Gastrocnemius medialis (tissue), 4 donors: ENCODE results near the gene CDK13.

Source experiments
- POLR2A ChIP-seq, 2 donors: fragments of 450-650 bp; IDR thresholded peaks; one replicate each; pipeline ENCODE4 v1.6.1; 2017; ENCODE audit warnings: antibody characterized with exemption in 2 of 2, mild to moderate bottlenecking in 2 of 2, moderate library complexity in 2 of 2
- TF ChIP-seq, protein P1 (sequence below), 5 experiments: fragments of 450-650 bp in 3 of 5; fragments of 200-600 bp in 2 of 5; sonication (generic) in 2 of 5; IDR thresholded peaks in 4 of 5; conservative IDR thresholded peaks in 1 of 5; 1 replicate in 4 of 5; 2 replicates in 1 of 5; pipeline ENCODE4 v1.5.1; 2016 to 2019; ENCODE audit warnings: antibody characterized with exemption in 5 of 5, mild to moderate bottlenecking in 3 of 5, moderate library complexity in 3 of 5

DNA sequence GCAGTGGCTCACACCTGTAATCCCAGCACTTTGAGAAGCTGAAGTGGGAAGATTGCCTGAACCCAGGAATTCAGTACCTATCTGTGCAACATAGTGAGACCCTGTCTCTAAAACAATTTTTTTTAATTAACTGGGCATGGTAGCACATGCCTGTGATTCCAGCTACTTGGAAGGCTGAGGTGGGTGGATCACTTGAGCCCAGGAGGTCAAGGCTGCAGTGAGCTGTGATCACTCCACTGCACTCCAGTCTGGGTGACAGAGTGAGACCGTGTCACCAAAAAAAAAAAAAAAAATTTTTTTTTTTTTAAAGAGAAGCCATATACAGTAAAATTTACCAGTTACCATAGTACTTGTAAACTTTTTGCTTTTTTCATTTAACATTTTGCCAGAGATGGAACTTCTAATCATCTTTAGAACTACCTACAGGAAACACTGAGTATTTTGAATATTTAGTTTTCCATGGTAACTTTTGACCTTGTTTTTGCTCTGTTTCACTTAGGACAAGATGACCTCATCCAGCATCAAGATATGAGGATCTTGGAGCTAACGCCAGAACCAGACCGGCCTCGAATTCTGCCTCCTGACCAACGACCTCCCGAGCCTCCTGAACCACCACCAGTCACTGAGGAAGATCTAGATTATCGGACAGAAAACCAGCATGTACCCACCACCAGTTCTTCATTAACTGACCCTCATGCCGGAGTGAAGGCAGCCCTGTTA is 143.7 kb downstream of the CDK13 start:
- TF ChIP-seq, protein P1, sequence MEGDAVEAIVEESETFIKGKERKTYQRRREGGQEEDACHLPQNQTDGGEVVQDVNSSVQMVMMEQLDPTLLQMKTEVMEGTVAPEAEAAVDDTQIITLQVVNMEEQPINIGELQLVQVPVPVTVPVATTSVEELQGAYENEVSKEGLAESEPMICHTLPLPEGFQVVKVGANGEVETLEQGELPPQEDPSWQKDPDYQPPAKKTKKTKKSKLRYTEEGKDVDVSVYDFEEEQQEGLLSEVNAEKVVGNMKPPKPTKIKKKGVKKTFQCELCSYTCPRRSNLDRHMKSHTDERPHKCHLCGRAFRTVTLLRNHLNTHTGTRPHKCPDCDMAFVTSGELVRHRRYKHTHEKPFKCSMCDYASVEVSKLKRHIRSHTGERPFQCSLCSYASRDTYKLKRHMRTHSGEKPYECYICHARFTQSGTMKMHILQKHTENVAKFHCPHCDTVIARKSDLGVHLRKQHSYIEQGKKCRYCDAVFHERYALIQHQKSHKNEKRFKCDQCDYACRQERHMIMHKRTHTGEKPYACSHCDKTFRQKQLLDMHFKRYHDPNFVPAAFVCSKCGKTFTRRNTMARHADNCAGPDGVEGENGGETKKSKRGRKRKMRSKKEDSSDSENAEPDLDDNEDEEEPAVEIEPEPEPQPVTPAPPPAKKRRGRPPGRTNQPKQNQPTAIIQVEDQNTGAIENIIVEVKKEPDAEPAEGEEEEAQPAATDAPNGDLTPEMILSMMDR (IDR thresholded peaks at IDR 0.05 in 4 of 5, conservative IDR thresholded peaks at IDR 0.05 in 1 of 5): no peak
- no peak for TF ChIP-seq POLR2A (IDR thresholded peaks at IDR 0.05)
